EH (cell line): ENCODE measurements around the gene FBL.
"Not testable (repeated sequence)": the region's sequence is repeated elsewhere in the genome, so short reads cannot be mapped to it uniquely, and the experiment has no call there.

ENCODE experiments used
- DNase-seq: peaks from one replicate; pipeline ENCODE4 v3.0.0-alpha.2; 2015; ENCODE audit warnings: low read depth

Gene FBL

DNA sequence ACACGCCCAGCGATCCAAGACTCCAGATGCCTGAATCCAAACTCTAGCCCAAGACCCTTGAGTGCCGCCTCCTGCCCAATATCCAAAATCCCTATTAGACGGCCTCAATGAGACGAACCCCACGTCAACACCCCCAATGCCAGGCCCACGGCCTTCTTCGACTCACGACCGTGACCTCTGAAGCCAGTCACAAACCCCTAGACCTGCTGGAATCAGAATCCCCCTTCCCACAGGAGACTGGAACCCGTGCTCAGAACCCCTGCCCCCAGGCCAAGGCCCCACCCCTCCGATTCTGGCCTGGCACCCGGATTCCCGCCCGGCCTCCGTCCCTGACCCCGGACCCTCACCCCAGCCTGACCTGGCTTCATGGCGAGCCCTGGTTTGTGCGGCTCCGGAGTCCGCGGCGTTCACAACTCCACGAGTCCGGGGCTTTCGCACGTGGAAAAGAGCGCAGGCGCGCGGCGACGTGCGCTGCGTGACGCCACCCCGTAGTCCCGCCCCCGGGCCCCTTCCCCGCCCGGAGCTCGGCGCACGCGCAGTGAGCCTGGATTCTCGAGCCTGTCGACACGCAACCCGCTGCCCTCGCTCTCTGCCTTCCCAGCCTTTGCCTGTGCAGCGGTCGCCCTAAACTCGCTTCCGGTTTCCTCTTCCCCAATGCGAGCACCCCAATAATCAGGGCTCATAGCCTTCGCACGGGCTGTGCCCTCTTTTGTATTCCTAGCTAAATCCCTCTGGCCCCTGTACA, at the start of gene FBL:
Gene FBL, minus strand, starts transcription at position 447 of the 745 bp plus-strand sequence. Its CDS starts 79 bp downstream, at position 368.
- peak; percentile 90 for DNase-seq

DNA sequence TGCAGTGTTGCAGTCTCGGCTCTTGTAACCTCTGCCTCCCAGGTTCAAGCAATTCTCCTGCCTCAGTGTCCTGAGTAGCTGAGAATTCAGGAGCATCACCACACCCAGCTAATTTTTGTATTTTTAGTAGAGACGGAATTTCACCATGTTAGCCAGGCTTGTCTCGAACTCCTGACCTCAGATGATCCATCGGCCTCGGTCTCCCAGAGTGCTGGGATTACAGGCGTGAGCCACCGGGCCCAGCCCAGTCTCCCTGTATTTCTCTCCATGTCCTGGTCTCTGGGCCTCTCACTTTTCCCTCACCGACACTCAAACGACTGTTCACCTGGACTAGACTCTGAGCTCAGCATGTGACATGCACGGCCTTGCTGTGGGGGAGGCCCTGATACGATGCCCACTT, 48.9 kb upstream of the FBL start:
- not testable (repeated sequence) for DNase-seq

DNA sequence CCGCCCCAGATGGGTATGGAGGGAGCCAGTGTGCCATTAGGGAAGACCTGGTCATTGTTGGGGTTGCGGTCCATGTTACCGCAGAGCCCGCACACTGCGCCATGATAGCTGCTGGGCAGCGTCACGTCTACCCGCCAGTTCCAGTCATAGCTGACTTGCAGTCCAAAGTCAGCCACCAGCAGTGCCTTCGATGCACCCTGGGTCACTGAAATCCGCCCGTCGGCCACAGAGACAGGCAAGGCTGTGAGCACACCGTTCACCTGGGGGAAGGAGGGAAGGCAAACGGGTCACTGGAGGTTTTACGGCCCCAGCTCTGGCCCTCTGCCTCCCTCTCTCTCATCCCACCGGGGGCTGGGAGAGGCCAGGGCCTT, 48.0 kb upstream of the FBL start:
- DNase-seq, result not testable (repeated sequence)

DNA sequence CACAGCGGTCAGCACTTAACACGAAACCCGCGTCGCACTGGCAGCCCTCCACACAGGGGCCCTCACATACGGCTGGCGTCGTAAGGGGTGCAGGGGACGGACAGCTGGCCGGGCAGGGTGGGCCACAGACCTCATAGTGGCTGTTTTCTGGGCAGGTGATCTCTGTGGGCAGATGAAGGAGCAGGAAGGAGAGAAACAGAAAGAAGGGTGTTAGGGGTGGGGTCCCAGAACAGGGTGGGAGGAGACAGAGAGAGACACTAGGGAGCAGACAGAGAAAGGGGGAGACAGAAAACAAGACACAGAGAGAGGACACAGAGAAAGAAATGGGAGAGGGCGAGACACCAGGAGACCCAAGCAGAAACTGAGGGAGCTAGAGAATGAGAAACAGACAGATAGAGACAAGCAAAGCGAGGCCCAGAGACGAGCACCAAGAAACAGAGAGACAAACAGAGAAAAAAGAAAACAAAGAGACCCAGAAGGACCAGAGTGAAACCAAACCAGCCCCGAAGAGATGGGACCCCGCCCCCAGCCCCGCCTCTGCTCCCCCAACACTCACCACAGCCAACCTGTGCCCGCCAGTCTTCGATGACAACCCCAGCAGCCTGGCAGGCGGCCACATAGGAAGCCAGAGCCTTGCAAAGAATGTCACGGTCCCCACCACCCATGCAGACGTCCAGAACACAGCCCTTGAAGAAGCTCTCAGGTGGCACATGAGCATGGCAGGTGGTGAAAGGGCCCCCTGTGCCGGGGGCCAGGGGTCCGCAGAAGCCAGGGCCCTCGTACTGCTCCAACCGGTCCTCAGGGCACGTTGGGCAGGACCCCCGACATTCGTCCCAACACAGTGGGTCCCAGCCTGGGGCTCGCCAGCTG, 47.4 kb upstream of the FBL start:
- not testable (repeated sequence) for DNase-seq

DNA sequence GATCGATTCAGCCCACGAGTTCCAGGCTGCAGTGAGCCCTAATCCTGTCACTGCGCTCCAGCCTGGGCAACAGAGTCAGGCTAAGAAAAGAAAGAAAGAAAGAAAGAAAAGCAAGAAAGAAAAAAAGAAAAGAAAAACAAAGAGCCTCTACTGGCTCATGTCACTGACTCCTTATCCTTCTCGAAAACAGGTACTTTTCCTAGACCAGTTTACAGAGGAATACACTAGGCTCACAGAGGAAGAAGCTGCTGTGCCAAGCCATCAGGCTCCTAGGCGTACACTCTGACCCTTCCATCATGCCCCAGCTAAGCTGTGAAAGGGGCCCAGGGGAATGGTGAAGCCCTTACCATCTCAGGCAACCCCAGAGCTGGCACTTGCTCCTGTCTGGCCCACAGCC, 46.3 kb upstream of the FBL start:
- DNase-seq, result not testable (repeated sequence)

DNA sequence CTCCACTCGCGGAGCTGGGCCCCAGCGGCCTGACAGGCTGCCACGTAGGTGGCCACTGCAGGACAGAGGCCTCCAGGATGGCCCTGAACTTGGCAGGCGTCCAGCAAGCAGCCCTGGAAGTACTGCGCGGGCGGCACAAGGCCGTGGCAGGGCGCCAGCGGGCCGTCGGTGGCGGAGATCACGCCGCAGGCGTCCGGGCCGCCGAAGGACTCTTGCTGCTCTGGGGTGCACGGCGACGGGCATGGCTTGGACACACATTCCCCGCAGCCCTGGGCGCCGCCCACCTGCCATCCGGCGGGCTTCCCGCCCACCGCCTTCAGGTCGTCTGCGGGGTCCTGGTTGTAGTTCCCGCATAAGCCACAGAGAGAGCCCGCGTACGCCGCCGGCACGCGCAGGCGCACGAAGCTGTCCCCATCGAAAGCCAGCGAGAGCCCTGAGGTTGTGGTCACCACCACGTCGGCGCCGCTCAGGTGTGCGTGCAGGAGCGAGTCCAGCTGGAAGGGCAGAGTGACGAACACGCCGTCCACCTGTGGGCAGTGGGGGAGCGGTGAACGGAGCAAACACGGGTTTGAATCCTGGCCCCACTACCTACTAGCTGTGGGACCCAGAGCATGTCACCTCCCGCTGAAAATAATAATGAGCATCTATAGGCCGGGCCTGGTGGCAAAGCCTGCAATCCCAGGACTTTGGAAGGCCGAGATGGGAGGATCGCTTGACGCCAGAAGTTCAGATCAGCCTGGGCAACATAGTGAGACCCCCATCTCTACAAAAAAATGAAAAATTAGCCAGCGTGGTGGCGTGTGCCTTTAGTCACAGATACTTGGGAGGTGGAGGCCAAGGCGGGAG, 45.7 kb upstream of the FBL start:
- not testable (repeated sequence) for DNase-seq

DNA sequence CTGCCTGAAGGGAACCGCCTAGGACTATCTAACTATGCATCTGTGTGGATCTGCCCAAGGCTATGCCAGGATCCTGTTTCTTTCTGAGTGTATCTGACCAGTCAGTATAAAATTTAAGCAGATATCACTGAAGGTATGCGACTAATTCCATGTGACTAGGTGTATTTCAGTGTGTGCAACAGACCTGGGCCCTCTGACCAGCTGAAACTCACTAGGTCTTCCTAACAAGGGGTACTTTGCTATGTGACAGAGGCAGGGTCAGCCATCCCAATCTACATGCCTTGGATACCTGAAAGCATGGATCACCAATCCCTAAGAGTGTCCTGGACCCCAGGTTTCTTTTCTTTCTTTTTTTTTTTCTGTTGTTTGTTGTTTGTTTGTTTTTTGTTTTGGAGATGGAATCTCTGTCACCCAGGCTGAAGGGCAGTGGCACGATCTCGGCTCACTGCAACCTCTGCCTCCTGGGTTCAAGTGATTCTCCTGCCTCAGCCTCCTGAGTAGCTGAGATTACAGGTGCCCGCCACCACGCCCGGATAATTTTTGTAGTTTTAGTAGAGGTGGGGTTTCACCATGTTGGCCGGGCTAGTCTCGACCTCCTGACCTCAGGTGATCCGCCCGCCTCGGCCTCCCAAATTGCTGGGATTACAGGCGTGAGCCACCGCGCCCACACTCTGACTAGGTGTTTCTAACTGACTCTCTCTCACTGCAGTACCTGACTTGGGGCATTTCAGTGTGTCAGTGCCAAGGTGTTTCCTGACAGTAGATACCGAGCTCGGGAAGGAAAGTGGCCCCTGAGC, 44.8 kb upstream of the FBL start:
- DNase-seq, result no peak

DNA sequence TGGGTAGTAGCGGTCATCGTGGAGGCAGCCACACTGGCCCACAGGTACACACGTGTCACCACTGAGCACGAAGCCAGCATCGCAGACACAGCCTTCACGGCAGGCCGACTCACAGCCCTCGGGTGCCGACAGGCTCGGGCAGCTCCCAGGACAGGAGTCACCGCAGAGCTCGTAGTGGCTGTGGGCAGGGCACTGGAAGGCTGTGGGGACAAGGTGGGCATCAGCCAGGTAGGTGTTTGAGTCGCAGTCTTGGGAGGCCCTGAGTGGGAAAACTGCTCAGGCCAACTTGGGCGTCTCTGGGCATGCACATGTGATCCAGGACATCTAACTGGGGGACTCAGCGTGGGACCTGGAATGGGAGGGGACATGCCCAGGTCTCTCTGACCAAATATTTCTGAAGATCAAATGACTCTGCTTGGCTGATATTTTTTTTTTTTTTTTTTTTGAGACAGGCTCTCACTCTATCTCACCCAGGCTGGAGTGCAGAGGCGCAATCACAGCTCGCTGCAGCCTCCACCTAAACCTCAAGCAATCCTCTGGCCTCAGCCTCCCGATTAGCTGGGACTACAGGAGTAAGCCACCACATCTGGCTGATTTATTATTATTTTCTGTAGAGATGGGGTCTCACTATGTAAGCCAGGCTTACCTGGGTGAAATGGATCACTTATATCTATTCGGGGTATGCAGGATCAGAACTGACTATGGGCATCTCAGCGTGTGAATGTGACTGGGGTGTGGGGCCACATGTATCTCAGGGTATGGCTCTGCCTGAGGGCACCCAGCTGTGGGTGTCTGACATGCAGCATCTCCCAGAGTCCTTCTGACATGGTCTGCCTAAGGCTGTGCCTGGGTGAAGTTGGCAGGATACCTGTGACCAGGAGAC, 43.9 kb upstream of the FBL start:
- DNase-seq, result not testable (repeated sequence)

DNA sequence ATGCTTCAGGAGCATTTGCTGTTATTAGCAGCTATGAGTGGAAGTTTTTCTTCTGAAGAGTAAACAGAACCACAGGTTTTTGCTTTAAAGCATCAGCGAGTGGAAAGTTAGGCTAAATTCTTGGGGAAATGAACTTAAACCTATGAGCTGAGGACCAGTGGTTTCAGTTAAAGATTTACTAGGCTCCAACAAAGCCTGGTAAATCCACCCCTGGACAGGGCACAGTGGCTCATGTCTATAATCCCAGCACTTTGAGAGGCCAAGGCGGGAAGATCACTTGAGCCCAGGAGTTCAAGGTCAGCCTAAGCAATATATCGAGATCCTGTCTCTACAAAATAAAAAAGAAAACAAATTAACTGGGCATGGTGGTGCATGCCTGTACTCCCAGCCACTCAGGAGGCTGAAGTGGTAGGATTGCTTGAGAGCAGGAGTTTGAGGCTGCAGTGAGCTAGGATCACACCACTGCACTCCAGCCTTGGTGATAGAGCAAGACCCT, 41.3 kb upstream of the FBL start:
- DNase-seq, result not testable (repeated sequence)

DNA sequence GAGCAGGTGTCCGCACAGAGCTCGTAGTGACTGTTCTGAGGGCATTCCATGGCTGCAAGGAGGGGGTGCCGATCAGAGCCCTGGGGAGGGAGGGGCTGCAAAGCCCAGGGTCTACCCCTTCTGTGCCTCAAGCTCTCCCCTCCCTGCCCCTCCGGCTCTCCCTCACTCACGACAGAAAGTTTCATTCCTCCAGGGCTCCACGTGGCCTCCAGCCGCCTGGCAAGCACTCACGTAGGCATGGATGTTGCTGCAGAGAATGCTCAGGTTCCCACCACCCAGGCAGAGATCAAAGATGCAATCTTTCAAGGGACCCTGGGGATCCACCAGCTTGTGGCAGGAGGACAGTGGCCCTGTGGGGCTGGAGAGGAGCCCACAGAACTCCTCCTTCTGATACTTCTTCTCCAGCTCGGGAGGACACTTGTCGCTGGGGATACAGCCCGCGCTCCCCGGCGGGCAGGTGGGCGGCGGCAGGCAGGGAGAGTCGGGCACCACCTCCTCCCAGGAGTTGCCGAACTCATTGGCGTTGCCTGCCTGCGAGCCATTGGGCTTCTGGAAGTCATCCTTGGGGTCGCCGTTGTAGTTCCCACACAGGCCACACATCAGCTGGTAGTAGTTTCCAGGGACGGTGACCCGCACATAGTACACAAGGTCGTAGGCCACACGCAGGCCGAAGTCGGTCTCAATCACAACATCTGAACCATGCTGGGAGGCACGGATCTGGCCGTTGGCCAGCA, 39.8 kb upstream of the FBL start:
- DNase-seq, result not testable (repeated sequence)

DNA sequence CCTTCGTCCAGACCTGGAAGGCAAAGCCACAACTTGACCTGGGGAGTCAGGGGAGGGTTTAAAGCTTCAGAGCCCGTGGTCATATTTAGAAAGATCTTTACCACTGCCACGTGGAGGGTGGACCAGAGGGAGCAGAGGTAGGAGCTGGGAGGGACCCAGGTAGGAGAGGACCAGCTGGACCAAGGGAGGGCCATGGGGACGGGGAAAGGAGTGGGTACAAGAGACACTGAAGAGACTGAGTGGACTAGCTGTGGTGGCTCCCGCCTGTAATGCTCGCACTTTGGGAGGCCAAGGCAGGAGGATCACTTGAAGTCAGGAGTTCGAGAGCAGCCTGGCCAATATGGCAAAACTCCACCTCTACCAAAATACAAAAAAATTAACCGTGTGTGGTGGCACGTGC, 38.5 kb upstream of the FBL start:
- DNase-seq, result not testable (repeated sequence)

DNA sequence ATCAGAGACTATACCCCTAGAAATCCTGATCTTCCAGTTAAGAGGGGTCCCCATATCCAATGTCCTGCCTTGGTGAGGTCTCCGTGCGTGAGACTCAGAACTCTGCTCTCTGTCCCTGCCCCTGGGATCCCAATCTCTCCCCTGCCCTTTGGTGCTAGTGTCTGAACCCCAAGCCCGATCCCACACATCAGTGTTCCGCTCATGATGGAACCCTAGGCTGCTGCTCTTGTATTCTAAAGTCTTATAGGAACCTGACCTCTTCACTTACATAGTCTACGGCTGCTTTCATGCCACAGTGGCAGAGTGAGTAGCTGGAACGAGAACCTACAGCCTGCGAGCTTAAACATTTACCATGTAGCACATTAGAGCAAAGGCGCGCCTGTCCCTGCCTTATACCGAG, 36.5 kb upstream of the FBL start:
- not testable (repeated sequence) for DNase-seq

DNA sequence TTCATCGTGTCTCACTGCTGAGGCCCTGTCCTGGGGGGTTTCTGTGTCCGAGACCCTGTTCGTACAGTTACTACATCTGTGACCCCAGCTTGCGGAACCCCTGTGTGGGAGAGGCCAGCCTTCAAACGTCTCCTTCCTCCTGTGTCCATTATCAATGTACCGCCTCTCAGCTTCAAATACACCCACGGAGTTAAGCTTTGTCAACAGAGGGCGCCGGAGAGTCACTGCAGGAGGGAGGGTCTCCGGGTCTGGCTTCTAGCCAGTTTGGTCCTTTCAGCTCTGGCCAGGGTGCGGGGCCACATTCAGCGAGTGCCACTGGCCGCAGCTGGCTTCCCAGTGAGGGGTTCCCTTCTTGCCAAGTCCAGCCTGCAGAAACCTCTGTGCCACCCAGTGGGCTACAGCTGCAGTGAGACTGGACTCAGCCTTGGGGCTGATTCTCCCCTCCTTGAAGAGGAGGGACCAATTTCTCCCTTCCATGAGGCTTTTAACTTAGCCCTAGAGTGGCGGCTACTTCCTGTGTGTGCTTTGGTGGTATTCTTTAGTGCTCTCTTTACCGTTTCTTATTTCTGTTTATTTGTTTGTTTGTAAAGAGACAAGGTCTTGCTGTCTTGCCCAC, 35.4 kb upstream of the FBL start:
- DNase-seq, result peak; percentile 11

DNA sequence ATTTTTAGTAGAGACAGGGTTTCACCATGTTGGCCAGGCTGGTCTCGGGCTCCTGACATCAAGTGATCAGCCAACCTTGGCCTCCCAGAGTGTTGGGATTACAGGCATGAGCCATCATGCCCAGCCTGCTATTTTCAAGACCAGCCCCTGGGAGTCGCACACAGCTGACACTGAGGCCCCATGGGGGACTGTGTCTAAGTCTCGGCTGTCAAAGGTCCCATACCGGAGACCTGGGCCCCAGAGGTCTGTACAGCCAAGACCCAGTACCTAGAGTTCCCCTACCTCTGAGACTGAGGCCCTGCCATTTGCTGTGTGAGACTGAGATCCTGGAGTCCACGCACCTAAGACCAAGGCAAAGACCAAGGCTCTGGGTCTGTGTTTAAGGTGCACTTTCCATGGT, 34.1 kb upstream of the FBL start:
- not testable (repeated sequence) for DNase-seq

DNA sequence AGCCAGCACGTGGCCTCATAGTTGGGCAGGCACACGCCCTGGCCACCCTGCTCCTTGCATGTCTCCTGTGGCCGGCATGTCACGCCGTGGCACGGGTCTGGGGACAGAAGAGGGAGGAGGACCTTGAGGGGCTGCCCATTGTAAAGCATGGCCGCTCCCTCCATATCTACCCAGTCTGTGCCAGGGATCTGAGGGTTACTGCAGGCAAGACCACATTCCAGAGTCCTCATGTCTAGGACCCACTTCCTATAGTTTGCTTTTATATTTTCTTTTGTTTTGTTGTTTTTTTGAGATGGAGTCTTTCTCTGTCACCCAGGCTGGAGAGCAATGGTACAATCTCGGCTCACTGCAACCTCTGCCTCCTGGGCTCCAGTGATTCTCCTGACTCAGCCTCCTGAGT, 33.6 kb upstream of the FBL start:
- not testable (repeated sequence) for DNase-seq

DNA sequence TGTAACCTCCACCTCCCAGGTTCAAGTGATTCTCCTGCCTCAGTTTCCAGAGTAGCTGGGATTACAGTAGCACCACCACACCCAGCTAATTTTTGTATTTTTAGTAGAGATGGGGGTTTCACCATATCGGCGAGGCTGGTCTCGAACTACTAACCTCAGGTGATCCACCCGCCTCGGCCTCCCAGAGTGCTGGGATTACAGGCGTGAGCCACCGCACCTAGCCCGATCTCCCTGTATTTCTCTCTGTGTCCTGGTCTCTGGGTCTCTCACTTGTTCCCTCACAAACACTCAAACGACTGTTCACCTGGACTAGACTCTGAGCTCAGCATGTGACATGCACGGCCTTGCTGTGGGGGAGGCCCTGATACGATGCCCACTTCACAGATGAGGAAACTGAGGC, 32.7 kb upstream of the FBL start:
- DNase-seq, result not testable (repeated sequence)

DNA sequence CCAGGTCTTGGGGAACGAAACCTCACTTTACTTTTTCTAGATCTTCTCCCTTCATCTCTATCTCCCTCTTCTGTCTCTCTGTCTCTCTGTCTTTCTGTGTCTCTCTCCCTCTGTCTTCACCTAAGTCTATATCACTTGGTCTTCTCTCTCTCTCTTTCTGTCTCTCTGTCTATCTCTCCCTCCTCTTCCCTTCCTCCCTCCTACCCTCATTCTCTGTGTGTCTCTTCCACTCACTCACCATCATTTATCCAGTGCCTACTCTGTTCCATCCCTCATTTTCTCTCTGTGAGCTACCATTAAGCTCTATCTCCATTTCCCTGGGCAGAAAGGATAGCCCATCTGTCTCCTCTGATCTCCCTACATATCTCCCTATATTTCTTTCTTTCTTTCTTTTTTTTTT, 32.2 kb upstream of the FBL start:
- no peak for DNase-seq

DNA sequence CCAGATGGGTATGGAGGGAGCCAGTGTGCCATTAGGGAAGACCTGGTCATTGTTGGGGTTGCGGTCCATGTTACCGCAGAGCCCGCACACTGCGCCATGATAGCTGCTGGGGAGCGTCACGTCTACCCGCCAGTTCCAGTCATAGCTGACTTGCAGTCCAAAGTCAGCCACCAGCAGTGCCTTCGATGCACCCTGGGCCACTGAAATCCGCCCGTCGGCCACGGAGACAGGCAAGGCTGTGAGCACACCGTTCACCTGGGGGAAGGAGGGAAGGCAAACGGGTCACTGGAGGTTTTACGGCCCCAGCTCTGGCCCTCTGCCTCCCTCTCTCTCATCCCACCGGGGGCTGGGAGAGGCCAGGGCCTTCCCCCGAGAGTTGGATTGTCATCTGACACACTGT, 31.8 kb upstream of the FBL start:
- not testable (repeated sequence) for DNase-seq

DNA sequence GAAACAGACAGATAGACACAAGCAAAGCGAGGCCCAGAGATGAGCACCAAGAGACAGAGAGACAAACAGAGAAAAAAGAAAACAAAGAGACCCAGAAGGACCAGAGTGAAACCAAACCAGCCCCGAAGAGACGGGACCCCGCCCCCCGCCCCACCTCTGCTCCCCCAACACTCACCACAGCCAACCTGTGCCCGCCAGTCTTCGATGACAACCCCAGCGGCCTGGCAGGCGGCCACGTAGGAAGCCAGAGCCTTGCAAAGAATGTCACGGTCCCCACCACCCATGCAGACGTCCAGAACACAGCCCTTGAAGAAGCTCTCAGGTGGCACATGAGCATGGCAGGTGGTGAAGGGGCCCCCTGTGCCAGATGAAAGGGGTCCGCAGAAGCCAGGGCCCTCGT, 31.3 kb upstream of the FBL start:
- DNase-seq, result not testable (repeated sequence)
